ENCODE measurements around the gene SGCE.

SGCE gene

GRCh38 chr7:94658826-94659225 is 2.9 kb upstream of the SGCE start:
- H3K27me3 ChIP-seq (replicated peaks; ENCODE audit: control insufficient read depth, insufficient read depth, low read length, poor library complexity, severe bottlenecking) = peaks cover 14% of the 10 kb centered on the region
- DNase-seq = no peak
- H3K4me1 ChIP-seq (ENCODE audit: control insufficient read depth, insufficient read depth, low read length, poor library complexity, severe bottlenecking) = peaks cover 11% of the 10 kb centered on the region
- no peaks in the 10 kb centered on the region for H3K9me3 ChIP-seq (ENCODE audit: control insufficient read depth, low read length)
- H3K36me3 ChIP-seq (ENCODE audit: control insufficient read depth, insufficient read depth, low read length) = no peaks in the 10 kb centered on the region
- no peak overlapping the region for H3K4me3 ChIP-seq (ENCODE audit: insufficient read depth, low read depth, low read length, poor library complexity, severe bottlenecking)
- H3K27ac ChIP-seq (ENCODE audit: insufficient read depth, low read length, poor library complexity, severe bottlenecking) = no peak overlapping the region

GRCh38 chr7:94657771-94658693 is 2.1 kb upstream of the SGCE start:
- H3K9me3 ChIP-seq (ENCODE audit: control insufficient read depth, low read length) = no peaks in the 10 kb centered on the region
- H3K27ac ChIP-seq (ENCODE audit: insufficient read depth, low read length, poor library complexity, severe bottlenecking) = no peak overlapping the region
- peaks cover 11% of the 10 kb centered on the region for H3K4me1 ChIP-seq (ENCODE audit: control insufficient read depth, insufficient read depth, low read length, poor library complexity, severe bottlenecking)
- H3K36me3 ChIP-seq (ENCODE audit: control insufficient read depth, insufficient read depth, low read length) = no peaks in the 10 kb centered on the region
- H3K27me3 ChIP-seq (replicated peaks; ENCODE audit: control insufficient read depth, insufficient read depth, low read length, poor library complexity, severe bottlenecking) = peaks cover 14% of the 10 kb centered on the region
- peak overlapping the region; percentile 52 for H3K4me3 ChIP-seq (ENCODE audit: insufficient read depth, low read depth, low read length, poor library complexity, severe bottlenecking)
- peak; percentile 92 to 95 (median 94) for DNase-seq

GRCh38 chr7:94656925-94657731 is 1.2 kb upstream of the SGCE start:
- Histone ChIP-seq H3K27me3 (replicated peaks; ENCODE audit: control insufficient read depth, insufficient read depth, low read length, poor library complexity, severe bottlenecking) (peaks cover 19% of the 10 kb centered on the region), H3K36me3 (ENCODE audit: control insufficient read depth, insufficient read depth, low read length) (no peaks in the 10 kb centered on the region), H3K4me3 (ENCODE audit: insufficient read depth, low read depth, low read length, poor library complexity, severe bottlenecking) (peak overlapping the region; percentile 52), H3K27ac (ENCODE audit: insufficient read depth, low read length, poor library complexity, severe bottlenecking) (no peak overlapping the region), H3K9me3 (ENCODE audit: control insufficient read depth, low read length) (no peaks in the 10 kb centered on the region), H3K4me1 (ENCODE audit: control insufficient read depth, insufficient read depth, low read length, poor library complexity, severe bottlenecking) (peaks cover 11% of the 10 kb centered on the region)
- peak in 1 of 3 donors; percentile 10 for DNase-seq

- DNase-seq = no peak
- H3K27me3 ChIP-seq (replicated peaks; ENCODE audit: control insufficient read depth, insufficient read depth, low read length, poor library complexity, severe bottlenecking) = peaks cover 23% of the 10 kb centered on the region
- H3K27ac ChIP-seq (ENCODE audit: insufficient read depth, low read length, poor library complexity, severe bottlenecking) = no peak overlapping the region
- H3K36me3 ChIP-seq (ENCODE audit: control insufficient read depth, insufficient read depth, low read length) = no peaks in the 10 kb centered on the region
- peaks cover 11% of the 10 kb centered on the region for H3K4me1 ChIP-seq (ENCODE audit: control insufficient read depth, insufficient read depth, low read length, poor library complexity, severe bottlenecking)
- H3K9me3 ChIP-seq (ENCODE audit: control insufficient read depth, low read length) = no peaks in the 10 kb centered on the region
- H3K4me3 ChIP-seq (ENCODE audit: insufficient read depth, low read depth, low read length, poor library complexity, severe bottlenecking) = peak overlapping the region; percentile 52
Observed at GRCh38 chr7:94656658-94656924, 658 bp upstream of the SGCE start.

- Histone ChIP-seq H3K9me3 (ENCODE audit: control insufficient read depth, low read length) (no peaks in the 10 kb centered on the region), H3K36me3 (ENCODE audit: control insufficient read depth, insufficient read depth, low read length) (no peaks in the 10 kb centered on the region), H3K27me3 (replicated peaks; ENCODE audit: control insufficient read depth, insufficient read depth, low read length, poor library complexity, severe bottlenecking) (peaks cover 23% of the 10 kb centered on the region), H3K4me1 (ENCODE audit: control insufficient read depth, insufficient read depth, low read length, poor library complexity, severe bottlenecking) (peaks cover 11% of the 10 kb centered on the region), H3K4me3 (ENCODE audit: insufficient read depth, low read depth, low read length, poor library complexity, severe bottlenecking) (peak overlapping the region; percentile 28), H3K27ac (ENCODE audit: insufficient read depth, low read length, poor library complexity, severe bottlenecking) (no peak overlapping the region)
- DNase-seq = no peak
Observed at GRCh38 chr7:94655126-94655847, 646 bp downstream of the SGCE start.

- no peak for DNase-seq
- Histone ChIP-seq H3K4me3 (ENCODE audit: insufficient read depth, low read depth, low read length, poor library complexity, severe bottlenecking) (peak overlapping the region; percentile 28), H3K4me1 (ENCODE audit: control insufficient read depth, insufficient read depth, low read length, poor library complexity, severe bottlenecking) (peaks cover 11% of the 10 kb centered on the region), H3K27ac (ENCODE audit: insufficient read depth, low read length, poor library complexity, severe bottlenecking) (no peak overlapping the region), H3K36me3 (ENCODE audit: control insufficient read depth, insufficient read depth, low read length) (no peaks in the 10 kb centered on the region), H3K27me3 (replicated peaks; ENCODE audit: control insufficient read depth, insufficient read depth, low read length, poor library complexity, severe bottlenecking) (peaks cover 23% of the 10 kb centered on the region), H3K9me3 (ENCODE audit: control insufficient read depth, low read length) (no peaks in the 10 kb centered on the region)
Observed at GRCh38 chr7:94654783-94655125, 1.2 kb downstream of the SGCE start.

GRCh38 chr7:94650147-94651051 is 5.5 kb downstream of the SGCE start:
- Histone ChIP-seq H3K36me3 (ENCODE audit: control insufficient read depth, insufficient read depth, low read length) (no peaks in the 10 kb centered on the region), H3K27ac (ENCODE audit: insufficient read depth, low read length, poor library complexity, severe bottlenecking) (no peak overlapping the region), H3K4me1 (ENCODE audit: control insufficient read depth, insufficient read depth, low read length, poor library complexity, severe bottlenecking) (peaks cover 3% of the 10 kb centered on the region), H3K4me3 (ENCODE audit: insufficient read depth, low read depth, low read length, poor library complexity, severe bottlenecking) (no peak overlapping the region), H3K27me3 (replicated peaks; ENCODE audit: control insufficient read depth, insufficient read depth, low read length, poor library complexity, severe bottlenecking) (peaks cover 30% of the 10 kb centered on the region), H3K9me3 (ENCODE audit: control insufficient read depth, low read length) (no peaks in the 10 kb centered on the region)
- no peak for DNase-seq

GRCh38 chr7:94649450-94649849 is 6.5 kb downstream of the SGCE start:
- Histone ChIP-seq H3K4me3 (ENCODE audit: insufficient read depth, low read depth, low read length, poor library complexity, severe bottlenecking) (no peak overlapping the region), H3K36me3 (ENCODE audit: control insufficient read depth, insufficient read depth, low read length) (no peaks in the 10 kb centered on the region), H3K4me1 (ENCODE audit: control insufficient read depth, insufficient read depth, low read length, poor library complexity, severe bottlenecking) (no peaks in the 10 kb centered on the region), H3K9me3 (ENCODE audit: control insufficient read depth, low read length) (no peaks in the 10 kb centered on the region), H3K27ac (ENCODE audit: insufficient read depth, low read length, poor library complexity, severe bottlenecking) (no peak overlapping the region), H3K27me3 (replicated peaks; ENCODE audit: control insufficient read depth, insufficient read depth, low read length, poor library complexity, severe bottlenecking) (peaks cover 28% of the 10 kb centered on the region)
- no peak for DNase-seq

GRCh38 chr7:94648731-94649130 is 7.2 kb downstream of the SGCE start:
- Histone ChIP-seq H3K36me3 (ENCODE audit: control insufficient read depth, insufficient read depth, low read length) (no peaks in the 10 kb centered on the region), H3K4me1 (ENCODE audit: control insufficient read depth, insufficient read depth, low read length, poor library complexity, severe bottlenecking) (no peaks in the 10 kb centered on the region), H3K4me3 (ENCODE audit: insufficient read depth, low read depth, low read length, poor library complexity, severe bottlenecking) (no peak overlapping the region), H3K27me3 (replicated peaks; ENCODE audit: control insufficient read depth, insufficient read depth, low read length, poor library complexity, severe bottlenecking) (peaks cover 24% of the 10 kb centered on the region), H3K9me3 (ENCODE audit: control insufficient read depth, low read length) (no peaks in the 10 kb centered on the region), H3K27ac (ENCODE audit: insufficient read depth, low read length, poor library complexity, severe bottlenecking) (no peak overlapping the region)
- no peak for DNase-seq
